ENCODE results near the gene LEPROT.

GRCh38 chr1:65478379-65479026, 58.0 kb downstream of the LEPROT start:
- TF ChIP-seq POLR2AphosphoS5 (IDR thresholded peaks at IDR 0.05) (no peak), CTCF (IDR thresholded peaks at IDR 0.05) (no peak)
